Measurements from ENCODE around the gene USP40.

The USP40 gene

GRCh38 chr2:233449081-233449901 lies 117.3 kb downstream of the USP40 start:
- in situ Hi-C loops (cut with HindIII; ENCODE audit: low sequenced_read_pairs) = no loop called here

- in situ Hi-C loops (cut with HindIII; ENCODE audit: low sequenced_read_pairs) = no loop called here
Observed at GRCh38 chr2:233448575-233448974, 118.0 kb downstream of the USP40 start.

GRCh38 chr2:233448220-233448559 lies 118.4 kb downstream of the USP40 start:
- in situ Hi-C loops (cut with HindIII; ENCODE audit: low sequenced_read_pairs) = no loop called here

- in situ Hi-C loops (cut with HindIII; ENCODE audit: low sequenced_read_pairs) = no loop called here
Observed at GRCh38 chr2:233447506-233448219, 118.9 kb downstream of the USP40 start.

GRCh38 chr2:233446606-233447305 lies 119.8 kb downstream of the USP40 start:
- in situ Hi-C loops (cut with HindIII; ENCODE audit: low sequenced_read_pairs) = no loop called here

GRCh38 chr2:233446121-233446520 lies 120.5 kb downstream of the USP40 start:
- in situ Hi-C loops (cut with HindIII; ENCODE audit: low sequenced_read_pairs) = no loop called here

GRCh38 chr2:233445152-233445830 lies 121.3 kb downstream of the USP40 start:
- in situ Hi-C loops (cut with HindIII; ENCODE audit: low sequenced_read_pairs) = no loop called here

- in situ Hi-C loops (cut with HindIII; ENCODE audit: low sequenced_read_pairs) = loop anchor here (5.0 kb wide), 1 partner anchor 33 kb away; no protein-coding TSS in a partner anchor
Observed at GRCh38 chr2:233444501-233444900, 122.1 kb downstream of the USP40 start.

- in situ Hi-C loops (cut with HindIII; ENCODE audit: low sequenced_read_pairs) = loop anchor here (5.0 kb wide), 1 partner anchor 34 kb away; no protein-coding TSS in a partner anchor
Observed at GRCh38 chr2:233443511-233444183, 122.9 kb downstream of the USP40 start.

GRCh38 chr2:233442028-233442310 lies 124.6 kb downstream of the USP40 start:
- in situ Hi-C loops (cut with HindIII; ENCODE audit: low sequenced_read_pairs) = loop anchor here (5.0 kb wide), 1 partner anchor 35 kb away; no protein-coding TSS in a partner anchor

GRCh38 chr2:233441161-233442027 lies 125.2 kb downstream of the USP40 start:
- in situ Hi-C loops (cut with HindIII; ENCODE audit: low sequenced_read_pairs) = loop anchor here (5.0 kb wide), 1 partner anchor 36 kb away; no protein-coding TSS in a partner anchor

- in situ Hi-C loops (cut with HindIII; ENCODE audit: low sequenced_read_pairs) = loop anchor here (5.0 kb wide), 1 partner anchor 37 kb away; no protein-coding TSS in a partner anchor
Observed at GRCh38 chr2:233440714-233441113, 125.9 kb downstream of the USP40 start.

GRCh38 chr2:233440314-233440713 lies 126.3 kb downstream of the USP40 start:
- in situ Hi-C loops (cut with HindIII; ENCODE audit: low sequenced_read_pairs) = loop anchor here (5.0 kb wide), 1 partner anchor 37 kb away; no protein-coding TSS in a partner anchor

GRCh38 chr2:233439191-233439590 lies 127.4 kb downstream of the USP40 start:
- in situ Hi-C loops (cut with HindIII; ENCODE audit: low sequenced_read_pairs) = loop anchor here (5.0 kb wide), 2 partner anchors 37 to 92 kb away; no protein-coding TSS in a partner anchor

- in situ Hi-C loops (cut with HindIII; ENCODE audit: low sequenced_read_pairs) = loop anchor here (5.0 kb wide), 2 partner anchors 36 to 91 kb away; no protein-coding TSS in a partner anchor
Observed at GRCh38 chr2:233438573-233439147, 127.9 kb downstream of the USP40 start.

- in situ Hi-C loops (cut with HindIII; ENCODE audit: low sequenced_read_pairs) = loop anchor here (5.0 kb wide), 2 partner anchors 35 to 90 kb away; no protein-coding TSS in a partner anchor
Observed at GRCh38 chr2:233437439-233437955, 129.1 kb downstream of the USP40 start.

GRCh38 chr2:233436691-233437438 lies 129.7 kb downstream of the USP40 start:
- in situ Hi-C loops (cut with HindIII; ENCODE audit: low sequenced_read_pairs) = loop anchor here (5.0 kb wide), 2 partner anchors 35 to 90 kb away; no protein-coding TSS in a partner anchor

GRCh38 chr2:233436191-233436581 lies 130.4 kb downstream of the USP40 start:
- in situ Hi-C loops (cut with HindIII; ENCODE audit: low sequenced_read_pairs) = loop anchor here (5.0 kb wide), 2 partner anchors 34 to 89 kb away; no protein-coding TSS in a partner anchor
